ENCODE data around the gene TRPV4.

DNA sequence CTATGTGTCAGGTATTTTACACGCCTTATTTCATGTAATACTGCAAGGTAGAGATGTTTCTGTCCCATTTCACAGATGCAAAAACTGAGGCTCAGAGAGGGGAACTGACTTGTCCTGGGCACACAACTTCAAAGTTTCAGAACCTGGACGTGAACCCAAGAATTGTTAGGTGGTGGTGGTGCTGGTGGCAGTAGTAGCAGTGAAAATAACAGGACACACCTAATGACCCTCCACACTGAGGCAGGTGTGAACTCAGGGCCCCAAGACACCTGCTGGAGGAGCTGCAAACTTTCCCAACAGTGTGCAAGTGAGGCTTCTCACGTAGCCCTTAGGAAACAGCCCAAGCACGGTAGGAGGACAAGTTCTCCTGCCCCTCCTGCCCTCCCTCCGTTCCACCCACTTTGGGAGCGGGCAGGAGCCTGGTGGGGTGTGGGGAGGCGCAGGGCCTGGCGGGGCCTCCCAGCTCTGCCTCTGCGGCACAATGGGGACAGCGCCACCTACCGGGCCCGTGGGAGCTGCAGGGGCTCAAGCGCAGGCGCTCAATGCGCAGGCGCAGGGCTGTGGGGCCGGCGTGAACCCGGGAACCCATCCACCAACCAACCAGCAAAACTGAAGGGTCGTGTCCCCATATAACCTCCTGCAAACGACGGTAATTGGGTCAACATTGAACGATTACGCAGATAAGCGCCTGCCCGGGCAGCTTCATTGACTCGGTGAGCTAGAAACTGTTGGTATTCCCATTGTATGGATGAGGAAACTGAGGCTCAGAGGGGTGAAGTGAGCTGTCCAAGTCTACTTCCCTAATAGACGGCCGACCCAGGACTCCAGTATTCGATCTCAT is 12.0 kb upstream of the TRPV4 start:
- TF ChIP-seq, protein P1, sequence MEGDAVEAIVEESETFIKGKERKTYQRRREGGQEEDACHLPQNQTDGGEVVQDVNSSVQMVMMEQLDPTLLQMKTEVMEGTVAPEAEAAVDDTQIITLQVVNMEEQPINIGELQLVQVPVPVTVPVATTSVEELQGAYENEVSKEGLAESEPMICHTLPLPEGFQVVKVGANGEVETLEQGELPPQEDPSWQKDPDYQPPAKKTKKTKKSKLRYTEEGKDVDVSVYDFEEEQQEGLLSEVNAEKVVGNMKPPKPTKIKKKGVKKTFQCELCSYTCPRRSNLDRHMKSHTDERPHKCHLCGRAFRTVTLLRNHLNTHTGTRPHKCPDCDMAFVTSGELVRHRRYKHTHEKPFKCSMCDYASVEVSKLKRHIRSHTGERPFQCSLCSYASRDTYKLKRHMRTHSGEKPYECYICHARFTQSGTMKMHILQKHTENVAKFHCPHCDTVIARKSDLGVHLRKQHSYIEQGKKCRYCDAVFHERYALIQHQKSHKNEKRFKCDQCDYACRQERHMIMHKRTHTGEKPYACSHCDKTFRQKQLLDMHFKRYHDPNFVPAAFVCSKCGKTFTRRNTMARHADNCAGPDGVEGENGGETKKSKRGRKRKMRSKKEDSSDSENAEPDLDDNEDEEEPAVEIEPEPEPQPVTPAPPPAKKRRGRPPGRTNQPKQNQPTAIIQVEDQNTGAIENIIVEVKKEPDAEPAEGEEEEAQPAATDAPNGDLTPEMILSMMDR (IDR thresholded peaks at IDR 0.05): peak; percentile 82 to 99 (median 98)
- no peak for TF ChIP-seq POLR2A (IDR thresholded peaks at IDR 0.05)
